ENCODE measurements around the gene CCDC88C.

Gene CCDC88C

GRCh38 chr14:91397965-91398591, 19.5 kb downstream of the CCDC88C start:
- no peak for DNase-seq

- peak; percentile 40 to 66 for DNase-seq
Observed at GRCh38 chr14:91396959-91397815, 20.4 kb downstream of the CCDC88C start.

GRCh38 chr14:91396013-91396660, 21.5 kb downstream of the CCDC88C start:
- no peak for DNase-seq

- DNase-seq = no peak
Observed at GRCh38 chr14:91395466-91395865, 22.2 kb downstream of the CCDC88C start.

- peak; percentile 26 to 82 for DNase-seq
Observed at GRCh38 chr14:91394105-91395081, 23.2 kb downstream of the CCDC88C start.

- no peak for DNase-seq
Observed at GRCh38 chr14:91392623-91393303, 24.9 kb downstream of the CCDC88C start.

- peak in 1 of 2 experiments; percentile 16 for DNase-seq
Observed at GRCh38 chr14:91390165-91390778, 27.3 kb downstream of the CCDC88C start.

GRCh38 chr14:91389150-91389549, 28.5 kb downstream of the CCDC88C start:
- no peak for DNase-seq

GRCh38 chr14:91388551-91388975, 29.1 kb downstream of the CCDC88C start:
- DNase-seq = no peak

GRCh38 chr14:91387951-91388381, 29.7 kb downstream of the CCDC88C start:
- no peak for DNase-seq

- no peak for DNase-seq
Observed at GRCh38 chr14:91387169-91387835, 30.3 kb downstream of the CCDC88C start.

GRCh38 chr14:91385697-91386096, 31.9 kb downstream of the CCDC88C start:
- DNase-seq = no peak

- no peak for DNase-seq
Observed at GRCh38 chr14:91385224-91385623, 32.4 kb downstream of the CCDC88C start.

GRCh38 chr14:91383439-91383838, 34.2 kb downstream of the CCDC88C start:
- no peak for DNase-seq

- DNase-seq = no peak
Observed at GRCh38 chr14:91381801-91382670, 35.6 kb downstream of the CCDC88C start.

- DNase-seq = peak; percentile 72 to 79
Observed at GRCh38 chr14:91380610-91381371, 36.8 kb downstream of the CCDC88C start.

GRCh38 chr14:91380123-91380522, 37.5 kb downstream of the CCDC88C start:
- DNase-seq = no peak

GRCh38 chr14:91379579-91379932, 38.1 kb downstream of the CCDC88C start:
- no peak for DNase-seq

All from NCI-H2081 (cell line).